OCI-LY7 (cell line): ENCODE results near the gene HSPH1. TPM values are rescaled to one million over a fixed set of nuclear protein-coding genes. Genes with fewer than 3 reads are reported as not detected.

Experiments
- BruUV-seq: library from RNA; stranded (reverse); fragments of 400-500 nt; replicated peaks from 2 replicates; lab custom pipeline; 2021; lab: Mats Ljungman, UMichigan
- CTCF ChIA-PET: fragments of 300-600 bp; sonication (Branson Sonifier 250); formaldehyde crosslinking; loops from one replicate; lab custom pipeline; 2022; ENCODE audit warnings: antibody characterized with exemption; ENCODE audit not compliant: unreplicated experiment; lab: Charles Lee
- POLR2A ChIA-PET: fragments of 300-600 bp; sonication (Branson Sonifier 250); formaldehyde crosslinking; loops from one replicate; lab custom pipeline; 2022; ENCODE audit warnings: antibody characterized with exemption; lab: Charles Lee
- DNase-seq: peaks from one replicate; pipeline ENCODE4 v3.0.0-alpha.2; 2015; ENCODE audit warnings: low spot score
- H2AFZ ChIP-seq: fragments of 200-600 bp; sonication (generic), shearing (Covaris generic); 2 replicates; pipeline ENCODE4 v1.6.1; 2014; ENCODE audit warnings: mild to moderate bottlenecking, antibody characterized with exemption, low read length, moderate library complexity
- H3K27ac ChIP-seq: fragments of 200-600 bp; sonication (generic); 2 replicates; pipeline ENCODE4 v1.5.1; 2014; ENCODE audit warnings: mixed run types, low read depth, mild to moderate bottlenecking, moderate library complexity, low read length, inconsistent platforms; ENCODE audit not compliant: poor library complexity, severe bottlenecking
- H3K36me3 ChIP-seq: fragments of 200-600 bp; sonication (generic); 2 replicates; pipeline ENCODE4 v1.6.1; 2014; ENCODE audit warnings: mild to moderate bottlenecking, antibody characterized with exemption, low read length, moderate library complexity, mixed read lengths; ENCODE audit not compliant: insufficient read depth
- H3K4me1 ChIP-seq: fragments of 200-600 bp; sonication (generic); 2 replicates; pipeline ENCODE4 v1.5.1; 2014; ENCODE audit warnings: mild to moderate bottlenecking, low read length; ENCODE audit not compliant: insufficient read depth, poor library complexity, severe bottlenecking
- H3K4me2 ChIP-seq: fragments of 200-600 bp; sonication (generic); 2 replicates; pipeline ENCODE4 v1.6.1; 2014; ENCODE audit warnings: mild to moderate bottlenecking, low read length
- H3K4me3 ChIP-seq: fragments of 200-600 bp; sonication (generic); 2 replicates; pipeline ENCODE4 v1.5.1; 2014; ENCODE audit warnings: mild to moderate bottlenecking, low read depth, low read length; ENCODE audit not compliant: poor library complexity, severe bottlenecking
- H3K79me2 ChIP-seq: fragments of 200-600 bp; sonication (generic); 2 replicates; pipeline ENCODE4 v1.6.1; 2016; ENCODE audit warnings: low read depth, mild to moderate bottlenecking, low read length, moderate library complexity, mixed read lengths; ENCODE audit not compliant: insufficient read depth
- H3K9me2 ChIP-seq: fragments of 200-600 bp; sonication (generic); 2 replicates; pipeline ENCODE4 v1.6.1; 2016; ENCODE audit warnings: mild to moderate bottlenecking, low read length, mixed read lengths; ENCODE audit not compliant: insufficient read depth
- H3K9me3 ChIP-seq: fragments of 200-600 bp; sonication (generic); 2 replicates; pipeline ENCODE4 v1.6.1; 2014; ENCODE audit warnings: mild to moderate bottlenecking, mixed run types, low read length, mixed read lengths
- H4K20me1 ChIP-seq: fragments of 200-600 bp; sonication (generic); 2 replicates; pipeline ENCODE4 v1.6.1; 2014; ENCODE audit warnings: mild to moderate bottlenecking, antibody characterized with exemption, low read length, moderate library complexity, mixed read lengths; ENCODE audit not compliant: insufficient read depth
- EZH2phosphoT487 ChIP-seq: fragments of 200-600 bp; sonication (generic); IDR thresholded peaks from 2 replicates; pipeline ENCODE4 v1.6.1; 2018; ENCODE audit warnings: low read depth, borderline replicate concordance, mild to moderate bottlenecking, mixed run types, antibody characterized with exemption, low read length, moderate library complexity, mixed read lengths
- intact Hi-C: fragments of 100-400 bp; cut with micrococcal nuclease; formaldehyde crosslinking; loops from one replicate; pipeline ENCODE4 v1.10.0; 2022; ENCODE audit not compliant: unreplicated experiment
- total RNA-seq, 2 experiments: library from RNA; depleted of rRNA in 1 of 2; stranded (reverse); fragments of >200 nt in 1 of 2; shearing (Covaris generic) in 1 of 2; gene quantifications; 2 replicates each; pipeline ENCODE4 v1.2.3, GENCODE V29; 2014 to 2022
- TF ChIP-seq, protein P1 (sequence below): fragments of 200-600 bp; sonication (generic); conservative IDR thresholded peaks from 2 replicates; pipeline ENCODE4 v1.5.1; 2014; ENCODE audit warnings: mild to moderate bottlenecking, antibody characterized with exemption, low read length, moderate library complexity, mixed read lengths

The HSPH1 gene
- total RNA-seq, 2 experiments from 2014 or later = 89.6 to 176 TPM

DNA sequence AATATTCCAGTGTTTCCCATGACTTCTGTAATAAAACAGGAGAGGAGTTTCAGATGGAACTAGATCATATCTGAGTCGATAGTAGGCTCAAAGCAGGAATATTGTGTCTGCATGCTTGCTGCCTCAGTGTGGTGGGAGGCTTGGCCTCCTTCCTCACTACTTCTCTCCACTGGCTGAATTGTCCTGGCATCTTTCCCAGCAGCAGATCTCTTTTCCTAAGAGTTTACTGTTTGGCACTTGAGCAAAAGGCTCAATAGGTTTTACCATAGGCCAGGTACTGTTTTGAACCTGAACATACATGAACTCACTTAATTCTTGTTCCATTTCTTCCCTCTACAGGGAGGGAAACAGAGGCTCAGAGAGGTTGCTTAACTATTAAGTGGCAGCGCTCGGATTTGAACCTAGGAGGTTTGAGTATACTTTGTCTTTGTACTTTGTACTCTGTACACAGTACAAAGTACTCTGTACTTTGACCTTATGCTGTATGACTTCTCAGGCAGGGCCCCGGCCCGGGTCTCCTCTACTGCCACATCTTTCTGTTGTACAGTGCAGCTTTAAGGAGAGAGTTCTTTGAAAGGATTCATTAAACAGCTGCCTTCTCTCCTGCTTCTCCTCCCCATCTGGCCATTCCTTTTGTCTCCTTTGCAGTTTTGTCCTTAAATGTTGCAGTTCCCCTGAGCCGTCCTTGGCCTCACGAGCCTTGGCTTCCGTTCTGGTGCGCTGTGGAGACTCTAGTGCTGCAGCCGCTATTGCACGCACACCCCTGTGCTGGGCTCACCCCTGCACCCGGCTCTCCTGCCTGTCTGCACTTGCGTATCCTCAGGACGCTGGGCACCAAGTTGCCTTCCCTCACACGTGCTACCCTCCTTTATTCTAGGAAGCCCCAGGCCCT lies 46.2 kb upstream of the HSPH1 start:
- DNase-seq = no peak
- Histone ChIP-seq H3K79me2 (no peaks in the 10 kb centered on the region), H3K4me2 (no peak overlapping the region), H3K36me3 (no peaks in the 10 kb centered on the region), H3K27ac (no peak overlapping the region), H4K20me1 (no peaks in the 10 kb centered on the region), H3K4me1 (no peaks in the 10 kb centered on the region), H3K9me3 (no peaks in the 10 kb centered on the region), H3K9me2 (no peaks in the 10 kb centered on the region), H2AFZ (no peak overlapping the region), H3K4me3 (no peak overlapping the region)
- ChIA-PET CTCF (interaction anchor here (0.6 kb wide), 1 partner anchor 599 kb away, joined by 3 read pairs; no protein-coding TSS in a partner anchor), POLR2A (interaction anchor here (0.8 kb wide), 1 partner anchor 1438 kb away, joined by 4 read pairs; no protein-coding TSS in a partner anchor)
- intact Hi-C loops = no loop called here
- TF ChIP-seq EZH2phosphoT487 = no peak
- TF ChIP-seq, protein P1, sequence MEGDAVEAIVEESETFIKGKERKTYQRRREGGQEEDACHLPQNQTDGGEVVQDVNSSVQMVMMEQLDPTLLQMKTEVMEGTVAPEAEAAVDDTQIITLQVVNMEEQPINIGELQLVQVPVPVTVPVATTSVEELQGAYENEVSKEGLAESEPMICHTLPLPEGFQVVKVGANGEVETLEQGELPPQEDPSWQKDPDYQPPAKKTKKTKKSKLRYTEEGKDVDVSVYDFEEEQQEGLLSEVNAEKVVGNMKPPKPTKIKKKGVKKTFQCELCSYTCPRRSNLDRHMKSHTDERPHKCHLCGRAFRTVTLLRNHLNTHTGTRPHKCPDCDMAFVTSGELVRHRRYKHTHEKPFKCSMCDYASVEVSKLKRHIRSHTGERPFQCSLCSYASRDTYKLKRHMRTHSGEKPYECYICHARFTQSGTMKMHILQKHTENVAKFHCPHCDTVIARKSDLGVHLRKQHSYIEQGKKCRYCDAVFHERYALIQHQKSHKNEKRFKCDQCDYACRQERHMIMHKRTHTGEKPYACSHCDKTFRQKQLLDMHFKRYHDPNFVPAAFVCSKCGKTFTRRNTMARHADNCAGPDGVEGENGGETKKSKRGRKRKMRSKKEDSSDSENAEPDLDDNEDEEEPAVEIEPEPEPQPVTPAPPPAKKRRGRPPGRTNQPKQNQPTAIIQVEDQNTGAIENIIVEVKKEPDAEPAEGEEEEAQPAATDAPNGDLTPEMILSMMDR = no peak
- no TSS peak for BruUV-seq

GRCh38 chr13:31204592-31204991 lies 42.9 kb upstream of the HSPH1 start:
- intact Hi-C loops = loop anchor here (5.0 kb wide), 1 partner anchor 538 kb away; no protein-coding TSS in a partner anchor

More at GRCh38 chr13:31204592-31204991, 42.9 kb upstream of the HSPH1 start:
- ChIA-PET CTCF (no interaction called here), POLR2A (no interaction called here)
- Histone ChIP-seq H3K4me2 (no peak overlapping the region), H3K27ac (no peak overlapping the region), H3K36me3 (no peaks in the 10 kb centered on the region), H3K9me2 (no peaks in the 10 kb centered on the region), H3K4me1 (peaks cover 13% of the 10 kb centered on the region), H3K9me3 (no peaks in the 10 kb centered on the region), H3K79me2 (no peaks in the 10 kb centered on the region), H2AFZ (no peak overlapping the region), H4K20me1 (no peaks in the 10 kb centered on the region), H3K4me3 (no peak overlapping the region)
- no peak for DNase-seq
- TF ChIP-seq, protein P1 = no peak
- no peak for TF ChIP-seq EZH2phosphoT487
- BruUV-seq = no TSS peak
